Panc1 (cell line): Measurements from ENCODE around the gene ZNF462. TPM values are rescaled to one million over a fixed set of nuclear protein-coding genes. Genes with fewer than 3 reads are reported as not detected.

ENCODE experiments used
- ATAC-seq: fragments of 200-7000 bp; cut with Tn5 transposase; 2 replicates; pipeline ENCODE4 v1.9.1; 2020; ENCODE audit warnings: mild to moderate bottlenecking, moderate library complexity
- BruUV-seq: library from RNA; stranded (reverse); fragments of 400-500 nt; replicated peaks from 2 replicates; lab custom pipeline; 2021; lab: Mats Ljungman, UMichigan
- CTCF ChIA-PET: fragments of 300-600 bp; sonication (Branson Sonifier 250); formaldehyde crosslinking; loops from one replicate; lab custom pipeline; 2022; ENCODE audit warnings: antibody characterized with exemption; lab: Charles Lee
- POLR2A ChIA-PET: fragments of 300-600 bp; sonication (Branson Sonifier 250); formaldehyde crosslinking; loops from one replicate; lab custom pipeline; 2022; ENCODE audit warnings: antibody characterized with exemption; lab: Charles Lee
- DNase-seq: peaks from one replicate; pipeline ENCODE4 v3.0.0-alpha.2; 2010; ENCODE audit warnings: low read depth, low spot score
- H3K27ac ChIP-seq: 2 replicates; pipeline ENCODE4 v1.5.1; 2011; ENCODE audit warnings: mild to moderate bottlenecking, low read length, inconsistent platforms
- H3K27me3 ChIP-seq: fragments of 200-500 bp; sonication (Bioruptor generic); 2 replicates; pipeline ENCODE4 v1.6.0; 2014; ENCODE audit warnings: low read length, inconsistent platforms; ENCODE audit not compliant: control insufficient read depth, insufficient read depth
- H3K36me3 ChIP-seq: fragments of 200-500 bp; sonication (Bioruptor generic); 2 replicates; pipeline ENCODE4 v1.5.1; 2014; ENCODE audit warnings: inconsistent platforms, mild to moderate bottlenecking, low read length, moderate library complexity; ENCODE audit not compliant: control insufficient read depth, insufficient read depth
- H3K4me1 ChIP-seq: 2 replicates; pipeline ENCODE4 v1.5.1; 2011; ENCODE audit warnings: inconsistent platforms, mild to moderate bottlenecking, low read length, moderate library complexity; ENCODE audit not compliant: control insufficient read depth, insufficient read depth
- H3K4me3 ChIP-seq, 2 experiments: 2 replicates each; pipeline ENCODE4 v1.5.1; 2011 to 2012; ENCODE audit warnings: low read depth in 2 of 2, low read length in 2 of 2, mild to moderate bottlenecking in 2 of 2, inconsistent platforms in 1 of 2, moderate library complexity in 1 of 2
- H3K9me3 ChIP-seq: fragments of 200-500 bp; sonication (Bioruptor generic); 2 replicates; pipeline ENCODE4 v1.5.1; 2014; ENCODE audit warnings: low read depth, mild to moderate bottlenecking, inconsistent platforms, low read length, moderate library complexity; ENCODE audit not compliant: control insufficient read depth, insufficient read depth
- POLR2AphosphoS5 ChIP-seq: IDR thresholded peaks from 2 replicates; pipeline ENCODE4 v1.6.1; 2012; ENCODE audit warnings: mild to moderate bottlenecking, low read depth, low read length, moderate library complexity
- SIN3A ChIP-seq: IDR thresholded peaks from 2 replicates; pipeline ENCODE4 v1.6.1; 2012; ENCODE audit warnings: low read depth, mild to moderate bottlenecking, low read length, moderate library complexity, borderline replicate concordance; ENCODE audit not compliant: insufficient read depth
- TCF7L2 ChIP-seq: IDR thresholded peaks from 2 replicates; pipeline ENCODE4 v1.6.1; 2011; ENCODE audit warnings: mild to moderate bottlenecking, low read depth, low read length, inconsistent platforms
- in situ Hi-C: cut with HindIII; loops from 2 replicates; pipeline ENCODE4 v1.10.0; 2016; ENCODE audit warnings: low sequenced_read_pairs, low pct_unique_long_range_greater_than_20kb
- intact Hi-C: fragments of 100-400 bp; cut with micrococcal nuclease; formaldehyde crosslinking; loops from one replicate; pipeline ENCODE4 v1.10.0; 2022; ENCODE audit not compliant: unreplicated experiment
- total RNA-seq: library from RNA; stranded (reverse); gene quantifications from one replicate; pipeline ENCODE4 v1.2.1, GENCODE V29; 2021; ENCODE audit not compliant: unreplicated experiment
- TF ChIP-seq, protein P1 (sequence below), 2 experiments: IDR thresholded peaks; 2 replicates each; pipeline ENCODE4 v1.6.1; 2011 to 2012; ENCODE audit warnings: low read depth in 2 of 2, control low read depth in 1 of 2, low read length in 1 of 2, mild to moderate bottlenecking in 1 of 2, moderate library complexity in 1 of 2; ENCODE audit not compliant: insufficient read depth in 1 of 2
- TF ChIP-seq, protein P2 (sequence below): fragments of 450-650 bp; IDR thresholded peaks from 2 replicates; pipeline ENCODE4 v1.5.1; 2017; ENCODE audit warnings: mild to moderate bottlenecking

ZNF462 gene
- total RNA-seq, 1 experiment from 2014 or later: 34.8 TPM

DNA sequence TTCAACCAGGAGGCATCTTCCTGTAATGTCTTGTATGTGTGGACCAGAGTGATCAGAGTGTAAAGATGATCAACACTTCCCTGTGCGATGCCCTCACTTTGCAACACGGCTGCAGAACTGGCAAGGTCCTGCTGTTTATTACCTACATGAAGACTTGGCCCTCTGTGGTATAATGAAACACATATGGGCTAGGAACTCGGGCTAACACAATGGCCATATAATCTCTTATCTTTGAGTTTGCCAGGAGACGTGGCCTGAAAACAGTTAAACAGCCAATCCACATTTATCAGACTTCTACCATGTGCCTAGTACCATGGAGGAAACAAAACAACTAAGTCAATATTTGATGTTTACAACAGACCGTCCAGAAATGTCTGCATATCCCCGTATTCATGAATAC lies 145.5 kb downstream of the ZNF462 start:
- TF ChIP-seq POLR2AphosphoS5: no peak
- TF ChIP-seq TCF7L2: no peak
- TF ChIP-seq, protein P1, sequence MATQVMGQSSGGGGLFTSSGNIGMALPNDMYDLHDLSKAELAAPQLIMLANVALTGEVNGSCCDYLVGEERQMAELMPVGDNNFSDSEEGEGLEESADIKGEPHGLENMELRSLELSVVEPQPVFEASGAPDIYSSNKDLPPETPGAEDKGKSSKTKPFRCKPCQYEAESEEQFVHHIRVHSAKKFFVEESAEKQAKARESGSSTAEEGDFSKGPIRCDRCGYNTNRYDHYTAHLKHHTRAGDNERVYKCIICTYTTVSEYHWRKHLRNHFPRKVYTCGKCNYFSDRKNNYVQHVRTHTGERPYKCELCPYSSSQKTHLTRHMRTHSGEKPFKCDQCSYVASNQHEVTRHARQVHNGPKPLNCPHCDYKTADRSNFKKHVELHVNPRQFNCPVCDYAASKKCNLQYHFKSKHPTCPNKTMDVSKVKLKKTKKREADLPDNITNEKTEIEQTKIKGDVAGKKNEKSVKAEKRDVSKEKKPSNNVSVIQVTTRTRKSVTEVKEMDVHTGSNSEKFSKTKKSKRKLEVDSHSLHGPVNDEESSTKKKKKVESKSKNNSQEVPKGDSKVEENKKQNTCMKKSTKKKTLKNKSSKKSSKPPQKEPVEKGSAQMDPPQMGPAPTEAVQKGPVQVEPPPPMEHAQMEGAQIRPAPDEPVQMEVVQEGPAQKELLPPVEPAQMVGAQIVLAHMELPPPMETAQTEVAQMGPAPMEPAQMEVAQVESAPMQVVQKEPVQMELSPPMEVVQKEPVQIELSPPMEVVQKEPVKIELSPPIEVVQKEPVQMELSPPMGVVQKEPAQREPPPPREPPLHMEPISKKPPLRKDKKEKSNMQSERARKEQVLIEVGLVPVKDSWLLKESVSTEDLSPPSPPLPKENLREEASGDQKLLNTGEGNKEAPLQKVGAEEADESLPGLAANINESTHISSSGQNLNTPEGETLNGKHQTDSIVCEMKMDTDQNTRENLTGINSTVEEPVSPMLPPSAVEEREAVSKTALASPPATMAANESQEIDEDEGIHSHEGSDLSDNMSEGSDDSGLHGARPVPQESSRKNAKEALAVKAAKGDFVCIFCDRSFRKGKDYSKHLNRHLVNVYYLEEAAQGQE (IDR thresholded peaks at IDR 0.05; ENCODE audit: insufficient read depth in 1 of 2, low read depth in 2 of 2, low read length in 1 of 2): no peak
- in situ Hi-C loops: no loop called here
- H3K9me3 ChIP-seq: no peaks in the 10 kb centered on the region
- POLR2A ChIA-PET: no interaction called here
- no peaks in the 10 kb centered on the region for H3K27me3 ChIP-seq
- ATAC-seq (no peak), DNase-seq (no peak)
- no peak overlapping the region for H3K4me3 ChIP-seq
- no peaks in the 10 kb centered on the region for H3K4me1 ChIP-seq
- no peak overlapping the region for H3K27ac ChIP-seq
- BruUV-seq: no TSS peak
- CTCF ChIA-PET: no interaction called here
- intact Hi-C loops: no loop called here
- no peaks in the 10 kb centered on the region; the same call in none of the 2 replicates for H3K36me3 ChIP-seq

DNA sequence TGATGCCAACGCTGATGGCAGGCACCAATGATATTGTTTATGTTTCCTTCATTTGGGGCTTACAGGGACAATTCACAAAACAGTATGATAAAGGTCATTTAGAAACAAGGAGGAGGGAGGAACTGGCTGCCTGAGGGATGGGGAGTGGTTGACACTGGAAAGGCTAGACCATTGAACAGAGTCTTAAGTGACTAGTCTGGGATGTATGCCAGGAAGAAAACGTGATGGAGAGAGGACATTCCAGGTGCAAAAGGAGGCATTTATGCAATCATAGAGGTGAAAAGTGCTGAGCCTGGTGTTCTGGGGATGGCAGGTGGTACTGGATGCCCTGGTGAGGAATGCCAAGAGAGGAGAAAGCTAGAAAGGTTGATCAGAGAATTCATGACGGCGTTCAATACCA lies 153.4 kb downstream of the ZNF462 start:
- ChIA-PET POLR2A (interaction anchor here (0.6 kb wide), 1 partner anchor 231 kb away, joined by 3 read pairs; no protein-coding TSS in a partner anchor), CTCF (no interaction called here)
- DNase-seq: no peak
- Histone ChIP-seq H3K4me1 (no peaks in the 10 kb centered on the region), H3K9me3 (no peaks in the 10 kb centered on the region), H3K27me3 (no peaks in the 10 kb centered on the region), H3K36me3 (no peaks in the 10 kb centered on the region; the same call in 1 of the 2 replicates), H3K4me3 (no peak overlapping the region), H3K27ac (no peak overlapping the region)
- no TSS peak for BruUV-seq
- TF ChIP-seq, protein P2, sequence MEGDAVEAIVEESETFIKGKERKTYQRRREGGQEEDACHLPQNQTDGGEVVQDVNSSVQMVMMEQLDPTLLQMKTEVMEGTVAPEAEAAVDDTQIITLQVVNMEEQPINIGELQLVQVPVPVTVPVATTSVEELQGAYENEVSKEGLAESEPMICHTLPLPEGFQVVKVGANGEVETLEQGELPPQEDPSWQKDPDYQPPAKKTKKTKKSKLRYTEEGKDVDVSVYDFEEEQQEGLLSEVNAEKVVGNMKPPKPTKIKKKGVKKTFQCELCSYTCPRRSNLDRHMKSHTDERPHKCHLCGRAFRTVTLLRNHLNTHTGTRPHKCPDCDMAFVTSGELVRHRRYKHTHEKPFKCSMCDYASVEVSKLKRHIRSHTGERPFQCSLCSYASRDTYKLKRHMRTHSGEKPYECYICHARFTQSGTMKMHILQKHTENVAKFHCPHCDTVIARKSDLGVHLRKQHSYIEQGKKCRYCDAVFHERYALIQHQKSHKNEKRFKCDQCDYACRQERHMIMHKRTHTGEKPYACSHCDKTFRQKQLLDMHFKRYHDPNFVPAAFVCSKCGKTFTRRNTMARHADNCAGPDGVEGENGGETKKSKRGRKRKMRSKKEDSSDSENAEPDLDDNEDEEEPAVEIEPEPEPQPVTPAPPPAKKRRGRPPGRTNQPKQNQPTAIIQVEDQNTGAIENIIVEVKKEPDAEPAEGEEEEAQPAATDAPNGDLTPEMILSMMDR: no peak
- no peak for TF ChIP-seq POLR2AphosphoS5
- no peak for TF ChIP-seq SIN3A
- no peak for TF ChIP-seq TCF7L2
- TF ChIP-seq, protein P1 (IDR thresholded peaks at IDR 0.05; ENCODE audit: insufficient read depth in 1 of 2, low read depth in 2 of 2, low read length in 1 of 2): no peak
- in situ Hi-C loops: no loop called here
- no peak for ATAC-seq
- intact Hi-C loops: no loop called here
